BLaER1 treated with 17β-estradiol and CSF1 and Interleukin-3, amounts not matched to agents 10 nM and 100 nM (cell line): ENCODE data around the gene SLC39A10.
A peak's percentile ranks its signal among the peaks of the same experiment; 100 is the strongest.
"Not testable (repeated sequence)": the region's sequence is repeated elsewhere in the genome, so short reads cannot be mapped to it uniquely, and the experiment has no call there.

Experiments used
- H3K27ac ChIP-seq, 11 experiments: shearing (Covaris generic); formaldehyde crosslinking; 2 replicates each; pipeline ENCODE4 v1.8.1; 2022
- H3K27me3 ChIP-seq, 11 experiments: shearing (Covaris generic); formaldehyde crosslinking; 2 replicates each; pipeline ENCODE4 v1.8.1; 2022
- H3K36me3 ChIP-seq, 11 experiments: shearing (Covaris generic); formaldehyde crosslinking; 2 replicates each; pipeline ENCODE4 v1.8.1; 2022
- H3K4me1 ChIP-seq, 10 experiments: shearing (Covaris generic); formaldehyde crosslinking; 2 replicates each; pipeline ENCODE4 v1.8.1; 2022
- H3K4me2 ChIP-seq, 11 experiments: shearing (Covaris generic); formaldehyde crosslinking; 2 replicates each; pipeline ENCODE4 v1.8.1; 2022
- H3K4me3 ChIP-seq, 10 experiments: shearing (Covaris generic); formaldehyde crosslinking; 2 replicates each; pipeline ENCODE4 v1.8.1; 2022
- H3K9ac ChIP-seq, 11 experiments: shearing (Covaris generic); formaldehyde crosslinking; 2 replicates each; pipeline ENCODE4 v1.8.1; 2022
- H3K9me3 ChIP-seq, 11 experiments: shearing (Covaris generic); formaldehyde crosslinking; replicated peaks in 1 of 11; 2 replicates each; pipeline ENCODE4 v1.8.1; 2022
- H4K20me1 ChIP-seq, 11 experiments: shearing (Covaris generic); formaldehyde crosslinking; 2 replicates each; pipeline ENCODE4 v1.8.1; 2022
- Cebpa-rat ChIP-seq, 11 experiments: shearing (Covaris generic); IDR thresholded peaks; 2 replicates each; pipeline ENCODE4 v1.8.1; 2022

Gene SLC39A10

GRCh38 chr2:195686564-195686963 is 29.5 kb downstream of the SLC39A10 start:
- Histone ChIP-seq H3K4me2 (no peak overlapping the region), H3K9me3 (peaks cover 19 to 26% (median 22%) of the 10 kb centered on the region in 11 experiments), H3K27ac (no peak overlapping the region), H3K4me1 (no peaks in the 10 kb centered on the region; a peak in 1 of 20 replicates), H3K27me3 (no peaks in the 10 kb centered on the region), H3K9ac (no peak overlapping the region), H3K4me3 (no peak overlapping the region), H4K20me1 (peaks cover 0 to 7% (median 0%) of the 10 kb centered on the region in 11 experiments; a peak in 1 of 22 replicates), H3K36me3 (peaks cover 46 to 81% (median 66%) of the 10 kb centered on the region in 11 experiments)
- no peak for TF ChIP-seq Cebpa-rat (IDR thresholded peaks at IDR 0.05)

GRCh38 chr2:195687320-195688086 is 30.5 kb downstream of the SLC39A10 start:
- Histone ChIP-seq H3K9me3 (peaks cover 29 to 35% (median 31%) of the 10 kb centered on the region in 11 experiments), H3K27me3 (no peaks in the 10 kb centered on the region), H3K4me2 (no peak overlapping the region), H3K9ac (no peak overlapping the region), H3K4me3 (no peak overlapping the region), H3K27ac (no peak overlapping the region), H4K20me1 (peaks cover 0 to 13% (median 0%) of the 10 kb centered on the region in 11 experiments; a peak in 1 of 22 replicates), H3K36me3 (peaks cover 50 to 87% (median 71%) of the 10 kb centered on the region in 11 experiments), H3K4me1 (peaks cover 0 to 5% (median 0%) of the 10 kb centered on the region in 10 experiments; a peak in 5 of 20 replicates)
- no peak for TF ChIP-seq Cebpa-rat (IDR thresholded peaks at IDR 0.05)

GRCh38 chr2:195692531-195692930 is 35.5 kb downstream of the SLC39A10 start:
- not testable (repeated sequence) for H3K27ac ChIP-seq, H3K27me3 ChIP-seq, H3K4me3 ChIP-seq, H3K9ac ChIP-seq
- Histone ChIP-seq H3K4me1 (peaks cover 0 to 15% (median 8%) of the 10 kb centered on the region in 10 experiments; a peak in 10 of 20 replicates), H3K4me2 (peak overlapping the region in 1 of 11 experiments; percentile 25; a peak in 1 of 22 replicates), H4K20me1 (peaks cover 0 to 17% (median 0%) of the 10 kb centered on the region in 11 experiments; a peak in 4 of 22 replicates), H3K36me3 (peaks cover 49 to 91% (median 77%) of the 10 kb centered on the region in 11 experiments), H3K9me3 (peaks cover 62 to 78% (median 72%) of the 10 kb centered on the region in 11 experiments)

- Histone ChIP-seq H3K9ac (no peak overlapping the region), H3K4me3 (no peak overlapping the region), H4K20me1 (peaks cover 0 to 17% (median 0%) of the 10 kb centered on the region in 11 experiments; a peak in 4 of 22 replicates), H3K27ac (no peak overlapping the region), H3K4me2 (peak overlapping the region in 4 of 11 experiments; percentile 16 to 63 (median 40); a peak in 6 of 22 replicates), H3K36me3 (peaks cover 47 to 96% (median 76%) of the 10 kb centered on the region in 11 experiments), H3K27me3 (no peaks in the 10 kb centered on the region), H3K4me1 (peaks cover 0 to 15% (median 8%) of the 10 kb centered on the region in 10 experiments; a peak in 10 of 20 replicates), H3K9me3 (peaks cover 62 to 90% (median 74%) of the 10 kb centered on the region in 11 experiments)
- TF ChIP-seq Cebpa-rat (IDR thresholded peaks at IDR 0.05) = no peak
Measured at GRCh38 chr2:195694553-195694952, 37.5 kb downstream of the SLC39A10 start.

GRCh38 chr2:195695002-195695631 is 38.1 kb downstream of the SLC39A10 start:
- Histone ChIP-seq H3K4me2 (peak overlapping the region in 5 of 11 experiments; percentile 16 to 63 (median 27); a peak in 8 of 22 replicates), H3K36me3 (peaks cover 47 to 96% (median 76%) of the 10 kb centered on the region in 11 experiments), H4K20me1 (peaks cover 0 to 17% (median 0%) of the 10 kb centered on the region in 11 experiments; a peak in 4 of 22 replicates), H3K4me1 (peaks cover 0 to 15% (median 8%) of the 10 kb centered on the region in 10 experiments; a peak in 10 of 20 replicates), H3K4me3 (peak overlapping the region in 1 of 10 experiments; percentile 30; a peak in 1 of 20 replicates), H3K27ac (0 out of 22 replicates have a peak overlapping the region, but pooled peaks of 1 of the 11 experiments have one; percentile 12), H3K9me3 (peaks cover 62 to 90% (median 74%) of the 10 kb centered on the region in 11 experiments), H3K9ac (no peak overlapping the region), H3K27me3 (no peaks in the 10 kb centered on the region)
- TF ChIP-seq Cebpa-rat (IDR thresholded peaks at IDR 0.05) = no peak

GRCh38 chr2:195696012-195696411 is 39.0 kb downstream of the SLC39A10 start:
- Histone ChIP-seq H3K27me3 (no peaks in the 10 kb centered on the region), H3K27ac (no peak overlapping the region), H3K9ac (no peak overlapping the region), H3K36me3 (peaks cover 45 to 93% (median 73%) of the 10 kb centered on the region in 11 experiments), H3K4me1 (peaks cover 0 to 15% (median 8%) of the 10 kb centered on the region in 10 experiments; a peak in 10 of 20 replicates), H3K4me2 (no peak overlapping the region), H3K4me3 (no peak overlapping the region), H4K20me1 (peaks cover 0 to 17% (median 0%) of the 10 kb centered on the region in 11 experiments; a peak in 4 of 22 replicates), H3K9me3 (peaks cover 61 to 88% (median 72%) of the 10 kb centered on the region in 11 experiments)
- no peak for TF ChIP-seq Cebpa-rat (IDR thresholded peaks at IDR 0.05)

GRCh38 chr2:195697681-195698220 is 40.7 kb downstream of the SLC39A10 start:
- no peak for TF ChIP-seq Cebpa-rat (IDR thresholded peaks at IDR 0.05)
- H3K27ac ChIP-seq = no peak overlapping the region

GRCh38 chr2:195700480-195700879 is 43.5 kb downstream of the SLC39A10 start:
- Histone ChIP-seq H3K9me3 (peaks cover 20 to 46% (median 32%) of the 10 kb centered on the region in 11 experiments), H3K27ac (no peak overlapping the region), H3K4me3 (no peak overlapping the region), H3K9ac (no peak overlapping the region), H3K27me3 (no peaks in the 10 kb centered on the region), H3K36me3 (peaks cover 32 to 81% (median 53%) of the 10 kb centered on the region in 11 experiments), H4K20me1 (peaks cover 0 to 15% (median 0%) of the 10 kb centered on the region in 11 experiments; a peak in 4 of 22 replicates), H3K4me1 (peaks cover 0 to 1% (median 0%) of the 10 kb centered on the region in 10 experiments; a peak in 4 of 20 replicates), H3K4me2 (no peak overlapping the region)
- TF ChIP-seq Cebpa-rat (IDR thresholded peaks at IDR 0.05) = no peak

More at GRCh38 chr2:195697681-195698220, 40.7 kb downstream of the SLC39A10 start:
- H3K9ac ChIP-seq = no peak overlapping the region
- H3K27me3 ChIP-seq = no peaks in the 10 kb centered on the region
- peaks cover 0 to 13% (median 7%) of the 10 kb centered on the region in 10 experiments; a peak in 10 of 20 replicates for H3K4me1 ChIP-seq
- H3K9me3 ChIP-seq = peaks cover 44 to 73% (median 59%) of the 10 kb centered on the region in 11 experiments
- H3K36me3 ChIP-seq = peaks cover 39 to 90% (median 66%) of the 10 kb centered on the region in 11 experiments
- H3K4me2 ChIP-seq = no peak overlapping the region
- peaks cover 0 to 13% (median 0%) of the 10 kb centered on the region in 11 experiments; a peak in 4 of 22 replicates for H4K20me1 ChIP-seq
- no peak overlapping the region for H3K4me3 ChIP-seq
